K562 (cell line): ENCODE data around the gene PLEKHG4B. TPM values are rescaled to one million over a fixed set of nuclear protein-coding genes. Genes with fewer than 3 reads are reported as not detected.

Source experiments
- ATAC-seq: fragments of 200-7000 bp; cut with Tn5 transposase; 3 replicates; pipeline ENCODE4 v1.9.1; 2020; ENCODE audit warnings: moderate library complexity
- BruUV-seq: library from RNA; stranded (reverse); fragments of 400-500 nt; replicated peaks from 2 replicates; lab custom pipeline; 2021; lab: Mats Ljungman, UMichigan
- CTCF ChIA-PET: fragments of 300-600 bp; formaldehyde crosslinking; extraction: SDS; loops from one replicate; lab custom pipeline; 2021; ENCODE audit warnings: low intra/inter-chr PET ratio; lab: Yijun Ruan, JAX
- POLR2A ChIA-PET: fragments of 300-600, 350-650 bp; sonication (Branson Sonifier 250); formaldehyde crosslinking; extraction: SDS; loops from one replicate; lab custom pipeline; 2021; ENCODE audit warnings: antibody characterized with exemption, inconsistent platforms; lab: Yijun Ruan, JAX
- DNase-seq, 4 experiments: peaks; one replicate each; pipeline versions ENCODE4 v3.0.0 to v3.0.0-alpha.2; 2011 to 2018; ENCODE audit warnings: low spot score in 3 of 4, mixed read lengths in 3 of 4; ENCODE audit errors: extremely low read depth in 1 of 4
- FAIRE-seq: peaks from 2 replicates; lab custom pipeline; 2011; peaks lifted over from hg19 to GRCh38; lab: Jason Lieb, UNC
- H2AFZ ChIP-seq: 2 replicates; pipeline ENCODE4 v1.6.0; 2011; ENCODE audit warnings: low read depth, low read length, control low read depth, inconsistent platforms
- H3K27ac ChIP-seq: fragments of 200-600 bp; 3 replicates; pipeline ENCODE4 v1.8.0; 2011; ENCODE audit warnings: low read depth, mild to moderate bottlenecking, control low read depth, inconsistent platforms, low read length, moderate library complexity, mixed read lengths; ENCODE audit errors: extremely low read depth
- H3K27me3 ChIP-seq, 2 experiments: fragments of 300-600 bp in 1 of 2; 2 replicates in 1 of 2; 3 replicates in 1 of 2; pipeline versions ENCODE4 v1.6.0 to v1.8.0; 2011; ENCODE audit warnings: inconsistent platforms in 2 of 2, low read length in 2 of 2, mild to moderate bottlenecking in 1 of 2, mixed read lengths in 1 of 2, moderate library complexity in 1 of 2; ENCODE audit not compliant: control insufficient read depth in 2 of 2, insufficient read depth in 2 of 2
- H3K36me3 ChIP-seq: fragments of 300-600 bp; 3 replicates; pipeline ENCODE4 v1.8.0; 2011; ENCODE audit warnings: mild to moderate bottlenecking, low read length, inconsistent platforms; ENCODE audit not compliant: control insufficient read depth, insufficient read depth
- H3K4me1 ChIP-seq, 2 experiments: fragments of 200-600 bp in 1 of 2; replicated peaks in 1 of 2; 2 replicates in 1 of 2; 3 replicates in 1 of 2; pipeline versions ENCODE4 v1.5.1 to v1.8.0; 2011; ENCODE audit warnings: inconsistent platforms in 2 of 2, low read length in 2 of 2, mild to moderate bottlenecking in 1 of 2, mixed read lengths in 1 of 2, moderate library complexity in 1 of 2; ENCODE audit not compliant: control insufficient read depth in 2 of 2, insufficient read depth in 2 of 2
- H3K4me2 ChIP-seq: 2 replicates; pipeline ENCODE4 v1.6.1; 2011; ENCODE audit warnings: low read length, control low read depth, inconsistent platforms, mixed read lengths; ENCODE audit not compliant: insufficient read depth
- H3K4me3 ChIP-seq: fragments of 200-600 bp; sonication (generic), shearing (Covaris generic); 2 replicates; pipeline ENCODE4 v1.5.1; 2016; ENCODE audit warnings: control low read depth, inconsistent platforms
- H3K79me2 ChIP-seq: fragments of 200-600 bp; 3 replicates; pipeline ENCODE4 v1.8.0; 2011; ENCODE audit warnings: low read length, inconsistent platforms; ENCODE audit not compliant: control insufficient read depth, insufficient read depth
- H3K9ac ChIP-seq, 2 experiments: 2 replicates each; pipeline versions ENCODE4 v1.6.0 to v1.6.1; 2011; ENCODE audit warnings: low read depth in 2 of 2, low read length in 2 of 2, control low read depth in 1 of 2, inconsistent platforms in 1 of 2, mild to moderate bottlenecking in 1 of 2, mixed read lengths in 1 of 2; ENCODE audit not compliant: insufficient read depth in 1 of 2
- H3K9me1 ChIP-seq: one replicate; pipeline ENCODE4 v1.6.0; 2011; ENCODE audit warnings: inconsistent platforms, mild to moderate bottlenecking, low read length, moderate library complexity; ENCODE audit not compliant: control insufficient read depth, insufficient read depth
- H3K9me3 ChIP-seq: replicated peaks from 2 replicates; pipeline ENCODE4 v1.5.1; 2011; ENCODE audit warnings: low read depth, low read length, inconsistent platforms; ENCODE audit not compliant: control insufficient read depth, insufficient read depth
- H4K20me1 ChIP-seq: replicated peaks from 2 replicates; pipeline ENCODE4 v1.6.1; 2011; ENCODE audit warnings: low read length, inconsistent platforms, mixed read lengths; ENCODE audit not compliant: control insufficient read depth, insufficient read depth
- C11orf30 ChIP-seq: fragments of 450-650 bp; IDR thresholded peaks from 2 replicates; pipeline ENCODE4 v1.6.1; 2016; ENCODE audit warnings: low read depth, mild to moderate bottlenecking
- FOXA3 ChIP-seq, 2 experiments: fragments of 450-650 bp in 1 of 2; sonication (generic) in 1 of 2; formaldehyde crosslinking; IDR thresholded peaks in 1 of 2; conservative IDR thresholded peaks in 1 of 2; 2 replicates each; pipeline versions ENCODE4 v1.4.0 to v1.8.0; 2020 to 2022; ENCODE audit warnings: mild to moderate bottlenecking in 2 of 2, missing genetic modification reagents in 1 of 2
- HMG20A ChIP-seq: fragments of 450-650 bp; formaldehyde crosslinking; conservative IDR thresholded peaks from 2 replicates; pipeline ENCODE4 v1.4.0; 2020; ENCODE audit warnings: mild to moderate bottlenecking, mixed read lengths
- MYNN ChIP-seq, 2 experiments: sonication (generic); formaldehyde crosslinking in 1 of 2; IDR thresholded peaks; 2 replicates each; pipeline versions ENCODE4 v1.5.0 to v1.6.1; 2016 to 2020; ENCODE audit warnings: antibody characterized with exemption in 1 of 2, missing genetic modification reagents in 1 of 2
- PBX2 ChIP-seq, 2 experiments: IDR thresholded peaks in 1 of 2; conservative IDR thresholded peaks in 1 of 2; 2 replicates each; pipeline ENCODE4 v1.6.1; 2016; ENCODE audit warnings: low read depth in 2 of 2, mild to moderate bottlenecking in 1 of 2, missing compliant biosample characterization in 1 of 2, missing genetic modification characterization in 1 of 2, moderate library complexity in 1 of 2
- PHB2 ChIP-seq: fragments of 450-650 bp; IDR thresholded peaks from 2 replicates; pipeline ENCODE4 v1.6.1; 2017; ENCODE audit warnings: low read depth
- PHF21A ChIP-seq: fragments of 450-650 bp; IDR thresholded peaks from 2 replicates; pipeline ENCODE4 v1.6.1; 2017; ENCODE audit warnings: low read depth, borderline replicate concordance
- PRDM10 ChIP-seq: fragments of 450-650 bp; IDR thresholded peaks from 2 replicates; pipeline ENCODE4 v1.6.1; 2018; ENCODE audit not compliant: partially characterized antibody
- SMARCA4 ChIP-seq: fragments of 450-650 bp; IDR thresholded peaks from 2 replicates; pipeline ENCODE4 v1.6.1; 2016
- THRAP3 ChIP-seq: fragments of 450-650 bp; IDR thresholded peaks from 2 replicates; pipeline ENCODE4 v1.6.1; 2016; ENCODE audit warnings: mild to moderate bottlenecking, inconsistent platforms, borderline replicate concordance
- ZNF551 ChIP-seq: fragments of 250-450 bp; sonication (Bioruptor Pico); IDR thresholded peaks from 2 replicates; pipeline ENCODE4 v1.5.0; 2021; ENCODE audit warnings: mild to moderate bottlenecking, moderate library complexity
- ZNF830 ChIP-seq: fragments of 250-450 bp; sonication (Bioruptor Pico); IDR thresholded peaks from 2 replicates; pipeline ENCODE4 v1.5.0; 2021; ENCODE audit warnings: mild to moderate bottlenecking
- ZSCAN32 ChIP-seq: fragments of 450-650 bp; formaldehyde crosslinking; IDR thresholded peaks from 2 replicates; pipeline ENCODE4 v1.4.0; 2020; ENCODE audit warnings: mild to moderate bottlenecking, moderate library complexity
- WGBS: fragments of 100-300 bp; shearing (Covaris generic); methylation state at CpG from one replicate; pipeline ENCODE4 v1.1.6; 2016; ENCODE audit warnings: low coverage, mixed read lengths; ENCODE audit not compliant: insufficient coverage; ENCODE audit errors: missing lambda C conversion rate; 5-methylcytosine and 5-hydroxymethylcytosine counted together
- in situ Hi-C: fragments of 300-500 bp; cut with MboI; formaldehyde crosslinking; loops from 4 replicates; pipeline ENCODE4 v1.15.0; 2018; ENCODE audit warnings: inconsistent platforms, mixed read lengths
- intact Hi-C: fragments of 100-400 bp; cut with micrococcal nuclease; formaldehyde crosslinking; loops from 2 replicates; pipeline ENCODE4 v1.14.2; 2022
- polyA plus RNA-seq, 8 experiments: library from polyadenylated mRNA; depleted of rRNA in 4 of 8; stranded (reverse) in 5 of 8; unstranded in 3 of 8; fragments of >200 nt; fragmentation: Nextera tagmentation in 2 of 8; fragmentation: Illumina TruSeq in 1 of 8; extraction: Ambion mirVana in 2 of 8; extraction: Trizol in 1 of 8; gene quantifications; 2 replicates each; pipeline versions ENCODE4 v1.2.1 to v1.2.3, GENCODE V29; 2011 to 2014; ENCODE audit warnings: inconsistent platforms in 1 of 8, missing spikeins in 1 of 8
- total RNA-seq, 7 experiments: library from RNA; depleted of rRNA in 6 of 7; stranded (reverse); fragments of >200 nt in 6 of 7; fragmentation: Illumina TruSeq in 2 of 7; extraction: Trizol in 2 of 7; gene quantifications; 2 replicates each; pipeline versions ENCODE4 v1.2.1 to v1.2.3, GENCODE V29; 2011 to 2021; ENCODE audit warnings: low replicate concordance in 1 of 7
- TF ChIP-seq, protein P1 (sequence below): fragments of 450-650 bp; conservative IDR thresholded peaks from 2 replicates; pipeline ENCODE4 v1.6.1; 2016; ENCODE audit warnings: missing genetic modification characterization, low read depth, mild to moderate bottlenecking, control low read depth, missing compliant biosample characterization

PLEKHG4B gene
- total and polyA plus RNA-seq, 9 of the 15 experiments (the other 6 are each of a cell fraction or from before 2014, with no cell fraction given), result 0.02 TPM; not detected in 8

DNA sequence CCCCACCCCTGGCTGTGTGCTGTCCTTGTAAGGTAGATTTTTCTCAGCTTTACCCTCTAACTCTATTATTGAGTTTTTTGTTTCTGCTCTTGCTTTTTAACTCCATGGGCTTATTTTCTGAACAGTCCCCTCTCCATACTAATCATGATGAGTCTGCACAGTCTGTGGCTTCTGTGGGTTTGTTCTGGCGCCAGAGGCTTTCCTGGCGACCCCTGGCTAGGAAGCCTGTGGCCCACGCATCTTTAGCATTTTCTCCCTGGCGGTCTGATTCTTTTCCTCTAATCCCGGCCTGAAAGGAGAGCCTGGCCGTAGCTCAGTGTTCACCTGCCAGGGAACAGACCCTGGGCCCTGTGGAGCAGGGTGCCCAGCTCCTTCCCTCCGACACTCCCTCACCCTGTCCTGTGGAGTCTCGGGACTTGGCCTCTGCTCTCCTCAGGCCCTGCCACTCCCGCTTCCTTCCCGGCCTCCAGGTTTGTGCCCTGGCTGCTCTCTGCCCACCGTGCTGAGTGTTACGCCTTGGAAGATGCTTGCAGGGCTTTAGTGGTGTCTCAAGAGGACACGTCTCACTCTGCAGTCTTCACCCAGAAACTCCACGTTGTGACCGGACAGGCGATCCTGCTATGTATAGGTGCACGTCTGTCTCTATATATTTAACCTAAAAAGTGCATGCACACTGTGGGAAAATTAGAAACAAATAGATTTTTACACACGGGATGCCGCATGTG lies 67.6 kb downstream of the PLEKHG4B start:
- H3K79me2 ChIP-seq, result no peaks in the 10 kb centered on the region
- WGBS, result under 1% methylated on average over 18 of the region's 19 CpGs
- H4K20me1 ChIP-seq, result peaks cover 7% of the 10 kb centered on the region; the same call in 1 of the 2 replicates
- H3K36me3 ChIP-seq, result no peaks in the 10 kb centered on the region
- ChIA-PET POLR2A (interaction anchor here (1.3 kb wide), 1 partner anchor 8 kb away, joined by 3 read pairs; no protein-coding TSS in a partner anchor), CTCF (no interaction called here)
- H2AFZ ChIP-seq, result no peak overlapping the region
- in situ Hi-C loops (no loop called here), intact Hi-C loops (no loop called here)
- H3K9ac ChIP-seq, result no peak overlapping the region
- FAIRE-seq (no peak), ATAC-seq (no peak), DNase-seq (no peak)
- H3K27ac ChIP-seq, result no peak overlapping the region
- no TSS peak for BruUV-seq
- H3K9me1 ChIP-seq, result no peaks in the 10 kb centered on the region
- no peak overlapping the region for H3K4me3 ChIP-seq
- H3K4me1 ChIP-seq, result peaks cover 0 to 7% of the 10 kb centered on the region in 2 experiments; a peak in 1 of 5 replicates
- H3K9me3 ChIP-seq, result no peaks in the 10 kb centered on the region
- peaks cover 52 to 85% of the 10 kb centered on the region in 2 experiments for H3K27me3 ChIP-seq
- H3K4me2 ChIP-seq, result no peak overlapping the region
- TF ChIP-seq ZNF830 (CRISPR knock-in tag) (no peak), SMARCA4 (no peak), PHB2 (no peak), ZNF551 (CRISPR knock-in tag) (no peak), MYNN (IDR thresholded peaks at IDR 0.05) (no peak), MYNN (CRISPR knock-in tag; IDR thresholded peaks at IDR 0.05) (no peak), PBX2 (CRISPR knock-in tag; IDR thresholded peaks at IDR 0.05; ENCODE audit: low read depth) (no peak), PBX2 (tag; conservative IDR thresholded peaks at IDR 0.05; ENCODE audit: low read depth) (no peak), FOXA3 (CRISPR knock-in tag; conservative IDR thresholded peaks at IDR 0.05 in 1 of 2, IDR thresholded peaks at IDR 0.05 in 1 of 2) (no peak), C11orf30 (no peak), HMG20A (CRISPR knock-in tag) (no peak), PHF21A (no peak), ZSCAN32 (CRISPR knock-in tag) (no peak), THRAP3 (no peak), PRDM10 (no peak)
- TF ChIP-seq, protein P1, sequence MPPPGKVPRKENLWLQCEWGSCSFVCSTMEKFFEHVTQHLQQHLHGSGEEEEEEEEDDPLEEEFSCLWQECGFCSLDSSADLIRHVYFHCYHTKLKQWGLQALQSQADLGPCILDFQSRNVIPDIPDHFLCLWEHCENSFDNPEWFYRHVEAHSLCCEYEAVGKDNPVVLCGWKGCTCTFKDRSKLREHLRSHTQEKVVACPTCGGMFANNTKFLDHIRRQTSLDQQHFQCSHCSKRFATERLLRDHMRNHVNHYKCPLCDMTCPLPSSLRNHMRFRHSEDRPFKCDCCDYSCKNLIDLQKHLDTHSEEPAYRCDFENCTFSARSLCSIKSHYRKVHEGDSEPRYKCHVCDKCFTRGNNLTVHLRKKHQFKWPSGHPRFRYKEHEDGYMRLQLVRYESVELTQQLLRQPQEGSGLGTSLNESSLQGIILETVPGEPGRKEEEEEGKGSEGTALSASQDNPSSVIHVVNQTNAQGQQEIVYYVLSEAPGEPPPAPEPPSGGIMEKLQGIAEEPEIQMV (tag), result no peak
